Measurements from ENCODE around the gene ZNF561.
"Not testable (repeated sequence)": the region's sequence is repeated elsewhere in the genome, so short reads cannot be mapped to it uniquely, and the experiment has no call there.

ZNF561 gene

DNA sequence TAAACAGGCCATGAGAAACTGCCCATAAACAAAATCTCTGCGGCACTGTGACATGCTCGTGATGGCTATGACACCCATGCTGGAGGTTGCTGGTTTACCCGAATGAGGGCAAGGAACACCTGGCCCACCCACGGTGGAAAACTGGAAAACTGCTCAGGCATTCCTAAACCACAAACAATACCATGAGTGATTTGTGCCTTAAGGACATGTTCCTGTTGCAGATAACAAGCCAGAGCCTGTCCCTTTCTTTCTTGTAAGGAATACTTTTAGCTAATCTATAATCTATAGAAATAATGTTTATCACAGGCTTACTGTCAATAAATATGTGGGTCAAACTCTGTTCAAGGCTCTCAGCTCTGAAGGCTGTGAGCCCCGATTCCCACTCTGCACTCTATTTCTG, 12.1 kb downstream of the ZNF561 start:
- DNase-seq, result no peak
- no peak overlapping the region for H3K27ac ChIP-seq
- H3K36me3 ChIP-seq, result peaks cover 64 to 77% (median 76%) of the 10 kb centered on the region in 3 donors
- intact Hi-C loops (cut with DNase I; ENCODE audit: low total_unique reads), result no loop called here
- H3K9me3 ChIP-seq, result peaks cover 20 to 83% (median 69%) of the 10 kb centered on the region in 3 donors
- TF ChIP-seq, protein P1, sequence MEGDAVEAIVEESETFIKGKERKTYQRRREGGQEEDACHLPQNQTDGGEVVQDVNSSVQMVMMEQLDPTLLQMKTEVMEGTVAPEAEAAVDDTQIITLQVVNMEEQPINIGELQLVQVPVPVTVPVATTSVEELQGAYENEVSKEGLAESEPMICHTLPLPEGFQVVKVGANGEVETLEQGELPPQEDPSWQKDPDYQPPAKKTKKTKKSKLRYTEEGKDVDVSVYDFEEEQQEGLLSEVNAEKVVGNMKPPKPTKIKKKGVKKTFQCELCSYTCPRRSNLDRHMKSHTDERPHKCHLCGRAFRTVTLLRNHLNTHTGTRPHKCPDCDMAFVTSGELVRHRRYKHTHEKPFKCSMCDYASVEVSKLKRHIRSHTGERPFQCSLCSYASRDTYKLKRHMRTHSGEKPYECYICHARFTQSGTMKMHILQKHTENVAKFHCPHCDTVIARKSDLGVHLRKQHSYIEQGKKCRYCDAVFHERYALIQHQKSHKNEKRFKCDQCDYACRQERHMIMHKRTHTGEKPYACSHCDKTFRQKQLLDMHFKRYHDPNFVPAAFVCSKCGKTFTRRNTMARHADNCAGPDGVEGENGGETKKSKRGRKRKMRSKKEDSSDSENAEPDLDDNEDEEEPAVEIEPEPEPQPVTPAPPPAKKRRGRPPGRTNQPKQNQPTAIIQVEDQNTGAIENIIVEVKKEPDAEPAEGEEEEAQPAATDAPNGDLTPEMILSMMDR (IDR thresholded peaks at IDR 0.05), result no peak
- no peaks in the 10 kb centered on the region for H3K4me1 ChIP-seq
- H3K4me3 ChIP-seq, result no peak overlapping the region
- H3K27me3 ChIP-seq, result no peaks in the 10 kb centered on the region

DNA sequence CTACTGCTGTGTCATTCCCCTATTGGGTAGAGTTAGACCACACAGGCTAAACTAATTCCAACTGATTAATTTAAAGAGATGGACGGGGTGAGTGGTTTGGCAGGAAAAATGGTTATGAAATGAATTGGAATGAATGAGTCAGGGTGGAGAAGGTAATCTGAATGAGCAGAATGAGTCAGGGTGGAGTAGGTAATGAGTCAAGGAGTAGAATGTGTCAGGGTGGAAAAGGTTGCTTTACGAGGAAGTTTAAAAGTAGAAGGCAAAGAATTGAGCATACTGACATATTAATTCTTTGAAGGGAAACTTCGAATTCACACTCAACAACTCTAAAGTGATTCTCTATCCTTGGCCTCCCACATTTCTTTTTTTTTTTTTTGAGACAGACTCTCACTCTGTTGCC, 24.0 kb downstream of the ZNF561 start:
- no peak for DNase-seq
- intact Hi-C loops (cut with DNase I; ENCODE audit: low total_unique reads), result no loop called here
- H3K27ac ChIP-seq, result no peak overlapping the region
- H3K4me3 ChIP-seq, result no peak overlapping the region
- no peaks in the 10 kb centered on the region for H3K36me3 ChIP-seq
- peaks cover 0 to 11% (median 6%) of the 10 kb centered on the region in 3 donors for H3K9me3 ChIP-seq
- TF ChIP-seq, protein P1 (IDR thresholded peaks at IDR 0.05), result no peak
- no peaks in the 10 kb centered on the region for H3K27me3 ChIP-seq
- no peaks in the 10 kb centered on the region for H3K4me1 ChIP-seq

DNA sequence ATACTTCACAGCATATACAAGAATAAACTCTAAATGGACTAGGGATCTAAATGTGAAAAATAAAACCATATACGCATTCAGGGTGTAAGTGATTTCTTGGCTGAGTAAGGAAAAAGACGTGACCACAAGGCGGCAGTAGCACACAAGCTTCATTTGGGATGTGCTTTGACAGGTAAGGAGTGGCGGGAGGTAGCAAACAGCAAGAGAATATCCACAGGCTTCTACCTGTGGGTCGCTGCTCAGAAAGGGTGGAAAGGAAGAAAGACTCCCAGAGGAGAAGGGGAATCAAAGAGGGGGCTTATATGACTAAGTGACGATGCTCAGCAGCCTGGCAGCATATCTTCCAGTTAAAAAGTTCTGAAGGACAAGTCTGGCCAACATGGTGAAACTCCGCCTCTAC, 34.3 kb downstream of the ZNF561 start:
- TF ChIP-seq, protein P1 (IDR thresholded peaks at IDR 0.05), result peak; percentile 35 to 48
- Histone ChIP-seq H3K4me3 (no peak overlapping the region), H3K9me3 (no peaks in the 10 kb centered on the region), H3K4me1 (peaks cover 0 to 23% (median 11%) of the 10 kb centered on the region in 4 donors), H3K36me3 (peaks cover 0 to 7% (median 6%) of the 10 kb centered on the region in 3 donors), H3K27me3 (peaks cover 0 to 2% of the 10 kb centered on the region in 2 donors), H3K27ac (no peak overlapping the region)
- DNase-seq, result peak in 1 of 2 donors; percentile 23
- intact Hi-C loops (cut with DNase I; ENCODE audit: low total_unique reads), result loop anchor here (10.0 kb wide), 1 partner anchor 198 kb away; no protein-coding TSS in a partner anchor

DNA sequence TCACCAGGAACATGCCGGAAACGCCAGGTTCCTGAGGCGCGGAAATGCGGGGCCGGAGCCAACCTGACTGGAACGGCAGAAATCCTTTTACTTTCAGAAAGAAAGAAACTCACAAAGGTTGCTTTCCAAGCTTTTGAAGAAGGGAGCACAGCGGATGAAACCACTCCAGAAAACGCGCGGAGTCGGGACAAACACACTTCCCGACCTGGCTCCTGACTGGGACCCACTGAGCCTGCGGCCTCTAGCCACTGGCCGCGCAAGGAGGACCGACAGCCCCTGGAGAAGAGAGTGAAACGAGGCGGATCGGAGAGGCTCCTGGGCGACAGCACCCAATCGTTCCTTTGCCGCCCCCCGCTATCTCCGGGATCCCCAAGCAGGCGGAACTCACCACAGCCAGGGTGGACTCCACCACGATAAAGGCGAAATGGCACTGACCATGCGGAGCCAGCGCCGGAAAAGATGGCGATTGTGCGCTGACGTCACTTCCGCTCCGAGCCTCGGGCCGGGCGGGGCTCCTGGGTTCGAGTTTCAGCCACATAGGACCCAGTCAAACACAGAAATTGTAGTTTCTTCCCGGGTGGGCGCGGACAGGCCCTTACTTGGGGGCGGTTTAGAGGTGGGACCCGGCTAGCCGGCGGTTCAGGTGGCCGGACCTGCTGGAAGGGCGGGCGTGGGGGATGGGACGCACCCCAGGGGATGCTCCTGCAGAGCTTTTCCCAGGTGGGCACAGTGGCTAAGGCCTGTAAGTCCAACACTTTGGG, 36.8 kb downstream of the ZNF561 start, which contains the start of gene ZNF121:
Gene ZNF121, minus strand, starts transcription at position 432 of the 761 bp plus-strand sequence. CDS start 16,407 bp downstream, outside the sequence.
- TF ChIP-seq, protein P1 (IDR thresholded peaks at IDR 0.05), result peak in 1 of 2 experiments; percentile 4
- Histone ChIP-seq H3K27ac (peak within 1 kb of the TSS; percentile 84 to 94), H3K4me3 (peak within 1 kb of the TSS; percentile 72 to 96), H3K27me3 (peaks cover 0 to 2% of the 10 kb centered on the region in 2 donors), H3K36me3 (peaks cover 10 to 25% (median 22%) of the 10 kb centered on the region in 3 donors), H3K9me3 (peaks cover 0 to 8% (median 0%) of the 10 kb centered on the region in 3 donors), H3K4me1 (peaks cover 0 to 23% (median 11%) of the 10 kb centered on the region in 4 donors)
- intact Hi-C loops (cut with DNase I; ENCODE audit: low total_unique reads), result loop anchor here (5.0 to 10.0 kb wide), 2 partner anchors 201 to 257 kb away; no protein-coding TSS in a partner anchor
- peak; percentile 75 to 89 for DNase-seq

DNA sequence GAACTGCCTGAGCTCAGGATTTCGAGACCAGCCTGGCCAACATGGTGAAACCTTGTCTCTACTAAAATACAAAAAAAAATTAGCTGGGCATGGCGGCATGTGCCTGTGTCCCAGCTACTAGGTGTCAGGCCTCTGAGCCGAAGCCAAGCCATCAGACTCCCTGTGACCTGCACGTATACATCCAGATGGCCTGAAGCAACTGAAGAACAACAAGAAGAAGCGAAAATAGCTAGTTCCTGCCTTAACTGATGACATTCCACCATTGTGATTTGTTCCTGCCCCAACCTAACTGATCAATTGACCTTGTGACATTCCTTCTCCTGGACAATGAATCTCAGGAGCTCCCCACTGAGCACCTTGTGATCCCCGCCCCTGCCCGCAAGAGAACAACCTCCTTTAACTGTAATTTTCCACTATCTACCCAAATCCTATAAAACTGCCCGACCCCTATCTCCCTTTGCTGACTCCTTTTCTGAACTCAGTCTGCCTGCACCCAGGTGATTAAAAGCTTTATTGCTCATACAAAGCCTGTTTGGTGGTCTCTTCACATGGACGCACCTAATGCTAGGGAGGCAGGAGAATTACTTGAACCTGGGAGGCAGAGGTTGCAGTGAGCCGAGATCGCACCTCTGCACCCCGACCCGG, 38.8 kb downstream of the ZNF561 start:
- H3K27me3 ChIP-seq, DNase-seq, H3K27ac ChIP-seq, H3K4me3 ChIP-seq: not testable (repeated sequence)
- intact Hi-C loops (cut with DNase I; ENCODE audit: low total_unique reads), result loop anchor here (5.0 to 10.0 kb wide), 2 partner anchors 203 to 255 kb away; no protein-coding TSS in a partner anchor
- peaks cover 26 to 40% (median 33%) of the 10 kb centered on the region in 3 donors for H3K36me3 ChIP-seq
- H3K9me3 ChIP-seq, result peaks cover 0 to 20% (median 10%) of the 10 kb centered on the region in 3 donors
- H3K4me1 ChIP-seq, result peaks cover 0 to 23% (median 11%) of the 10 kb centered on the region in 4 donors

Measured in tibial artery (tissue), 4 donors.